GM19463 (cell line): Measurements from ENCODE around the gene EPS8.

ENCODE experiments used
- ATAC-seq: cut with Tn5 transposase; IDR thresholded peaks from one replicate; pipeline ENCODE4 v1.9.1; 2021; ENCODE audit warnings: mild to moderate bottlenecking, moderate library complexity; ENCODE audit not compliant: unreplicated experiment

Gene EPS8

GRCh38 chr12:15608406-15608805 is 180.8 kb downstream of the EPS8 start:
- ATAC-seq: no peak

- ATAC-seq: no peak
These were observed 183.2 kb downstream of the EPS8 start for GRCh38 chr12:15605881-15606590.

GRCh38 chr12:15603474-15604085 is 185.6 kb downstream of the EPS8 start:
- ATAC-seq: no peak

DNA sequence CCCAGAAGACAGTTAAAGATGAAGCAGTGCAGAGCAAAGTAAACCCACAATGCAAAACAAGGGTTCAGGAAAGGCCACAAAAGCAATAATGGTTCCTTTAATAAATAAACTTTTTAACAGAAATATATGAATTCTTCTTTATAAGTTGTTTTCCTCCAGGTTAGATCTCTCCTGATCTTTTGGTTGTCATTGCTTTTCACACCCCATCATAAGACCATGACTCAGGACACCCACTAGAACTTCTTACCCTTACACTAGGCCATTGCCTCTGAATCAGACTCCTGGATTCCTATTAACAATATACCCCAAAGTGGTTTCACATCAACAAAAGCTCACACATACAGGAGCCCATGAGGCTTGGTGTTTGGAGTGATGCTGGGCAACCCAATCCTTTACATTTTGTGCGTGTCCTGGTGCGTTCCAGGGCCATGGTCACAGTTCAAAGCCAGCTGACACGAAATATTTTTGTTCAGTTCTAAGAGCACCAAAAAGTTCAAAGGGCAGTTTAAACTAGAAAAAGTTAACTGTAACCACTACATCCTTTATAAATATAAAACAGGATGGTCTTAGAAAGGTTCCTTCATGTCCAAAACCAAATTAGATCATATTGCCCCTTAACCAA is 187.0 kb downstream of the EPS8 start:
- ATAC-seq: no peak

GRCh38 chr12:15601210-15601800 is 187.9 kb downstream of the EPS8 start:
- no peak for ATAC-seq

- no peak for ATAC-seq
These were observed 188.8 kb downstream of the EPS8 start for GRCh38 chr12:15600223-15600935.

- no peak for ATAC-seq
These were observed 189.7 kb downstream of the EPS8 start for GRCh38 chr12:15599266-15600037.

GRCh38 chr12:15597125-15597830 is 191.9 kb downstream of the EPS8 start:
- ATAC-seq: no peak

DNA sequence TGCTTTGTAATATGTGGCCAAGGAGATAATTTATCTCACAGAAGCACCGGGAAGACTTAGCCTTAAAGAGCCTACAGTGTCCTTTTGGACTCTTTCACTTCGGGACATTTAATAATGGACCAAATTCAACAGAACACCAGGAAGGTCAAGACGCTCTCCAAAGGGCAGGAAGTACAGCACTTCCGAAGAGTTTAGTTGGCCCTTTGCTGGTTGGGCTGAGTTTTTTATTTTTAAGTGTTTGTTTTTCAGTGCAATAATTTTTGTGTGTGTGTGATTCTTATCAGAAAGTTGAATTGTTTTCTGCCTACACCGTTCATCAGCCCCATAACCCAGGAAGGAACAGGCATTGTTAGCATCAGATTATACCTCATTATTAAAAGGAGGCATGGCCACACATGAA is 193.0 kb downstream of the EPS8 start:
- no peak for ATAC-seq

DNA sequence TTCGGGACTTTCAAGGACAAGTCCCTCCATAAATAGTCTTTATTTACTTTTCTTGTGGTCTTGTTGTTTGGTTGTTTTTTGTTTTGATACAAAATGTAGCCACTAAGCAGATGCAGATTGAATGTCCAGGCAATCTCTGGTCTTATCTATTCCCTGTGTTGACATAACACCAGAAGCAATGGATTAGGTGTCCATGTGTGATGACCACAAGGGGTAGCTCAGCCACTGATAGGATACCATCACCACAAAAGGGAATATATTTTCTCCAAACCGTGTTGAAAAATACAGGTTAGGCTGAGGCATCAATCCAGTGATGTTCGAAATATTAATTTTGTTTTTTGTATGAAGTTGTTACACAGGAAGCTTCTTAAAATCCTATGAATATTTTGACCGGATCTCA is 196.3 kb downstream of the EPS8 start:
- ATAC-seq: no peak

- ATAC-seq: no peak
These were observed 197.4 kb downstream of the EPS8 start for GRCh38 chr12:15591811-15592210.

DNA sequence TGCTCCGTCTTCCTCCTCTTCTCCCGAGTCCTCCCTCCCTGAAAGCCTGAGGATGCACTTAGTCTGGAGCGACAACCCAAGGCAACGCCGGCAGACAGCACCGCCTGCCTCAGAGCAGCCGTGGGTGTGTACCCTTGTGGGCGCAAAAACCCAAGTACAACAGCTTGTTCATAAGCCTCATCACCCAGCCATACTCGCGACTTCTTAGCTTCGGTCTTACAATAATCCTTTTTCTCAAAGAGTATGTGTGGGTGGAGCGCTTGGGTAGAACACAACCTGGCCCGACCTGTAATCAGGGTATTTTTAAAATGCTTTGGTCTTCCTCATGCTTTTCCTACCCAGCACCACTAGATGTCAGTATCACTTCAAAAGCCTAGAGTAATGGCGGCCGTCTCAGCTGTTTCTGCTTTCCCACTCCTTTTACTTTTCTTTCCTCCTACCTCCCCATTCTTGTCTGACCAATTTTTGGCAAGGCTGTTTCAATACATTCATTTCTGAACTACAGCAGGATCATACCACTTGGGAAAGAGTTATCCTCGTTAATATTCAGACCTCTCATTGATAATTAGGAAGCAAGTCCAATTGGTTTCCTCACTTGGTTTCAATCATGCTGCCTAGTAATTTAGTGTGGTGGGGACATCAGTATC is 198.9 kb downstream of the EPS8 start:
- ATAC-seq: peak; percentile 85

DNA sequence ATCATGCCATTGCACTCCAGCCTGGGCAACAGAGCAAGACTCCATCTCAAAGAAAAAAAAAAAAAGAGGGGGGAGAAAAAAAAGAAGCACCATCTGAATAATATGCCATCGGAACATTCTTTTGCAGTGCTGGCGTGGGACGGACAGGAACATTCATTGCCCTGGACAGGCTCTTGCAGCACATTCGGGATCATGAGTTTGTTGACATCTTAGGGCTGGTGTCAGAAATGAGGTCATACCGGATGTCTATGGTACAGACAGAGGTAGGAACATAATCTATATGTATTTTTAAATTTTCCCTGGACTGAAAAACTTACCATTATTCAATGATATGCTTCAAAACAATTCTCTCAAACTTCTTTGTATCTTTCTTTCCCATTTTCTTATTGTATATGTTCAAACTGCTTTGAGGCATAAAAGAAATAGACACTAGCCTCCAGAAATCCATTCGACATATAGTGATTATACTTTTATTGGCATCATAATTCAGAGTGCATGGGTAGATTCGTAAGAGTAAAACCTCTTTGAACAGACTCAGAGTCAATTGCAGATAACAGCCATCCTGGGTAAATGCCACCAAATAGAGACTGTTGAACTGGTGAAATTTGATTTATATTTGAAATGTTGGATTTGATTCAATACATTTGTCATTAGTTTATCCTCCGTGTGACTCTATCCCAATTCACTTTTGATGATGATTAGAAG is 199.7 kb downstream of the EPS8 start:
- ATAC-seq: no peak

GRCh38 chr12:15584366-15585041 is 204.7 kb downstream of the EPS8 start:
- no peak for ATAC-seq

- no peak for ATAC-seq
These were observed 205.4 kb downstream of the EPS8 start for GRCh38 chr12:15583804-15584203.

DNA sequence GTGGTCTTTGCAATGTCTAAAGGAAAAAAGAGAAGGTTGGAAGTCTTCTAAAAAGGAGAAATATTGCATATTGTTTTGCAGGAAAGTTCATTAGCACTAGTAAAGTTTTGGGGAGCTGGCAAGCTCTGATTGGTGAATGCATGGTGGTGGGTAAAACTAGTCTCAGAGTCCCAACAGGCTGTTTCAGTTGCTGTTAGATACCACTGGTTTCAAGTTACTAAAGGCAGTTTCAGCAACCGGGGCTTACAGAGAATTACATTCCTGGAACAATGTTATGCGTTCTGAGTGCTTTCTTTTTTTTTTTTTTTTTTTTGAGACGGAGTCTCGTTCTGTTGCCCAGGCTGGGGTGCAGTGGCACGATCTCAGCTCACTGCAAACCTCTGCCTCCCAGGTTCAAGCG is 208.2 kb downstream of the EPS8 start:
- ATAC-seq: no peak

- no peak for ATAC-seq
These were observed 208.8 kb downstream of the EPS8 start for GRCh38 chr12:15580431-15580830.
